Neural cell (in vitro differentiated cells): ENCODE measurements around the gene SLCO3A1.

Experiments
- EP300 ChIP-seq: fragments of 450-650 bp; conservative IDR thresholded peaks from 2 replicates; pipeline ENCODE4 v1.6.1; 2014; ENCODE audit warnings: antibody characterized with exemption, mild to moderate bottlenecking, moderate library complexity; ENCODE audit not compliant: poor library complexity, severe bottlenecking
- EZH2 ChIP-seq: fragments of 200-600, 300-800 bp; shearing (Covaris generic), sonication (generic); IDR thresholded peaks from 2 replicates; pipeline ENCODE4 v1.6.1; 2014; ENCODE audit warnings: antibody characterized with exemption, low read length, borderline replicate concordance, mild to moderate bottlenecking; ENCODE audit not compliant: insufficient read depth, poor library complexity, severe bottlenecking
- POLR2AphosphoS5 ChIP-seq: IDR thresholded peaks from 2 replicates; pipeline ENCODE4 v1.6.1; 2012
- REST ChIP-seq: IDR thresholded peaks from 2 replicates; pipeline ENCODE4 v1.6.1; 2012; ENCODE audit warnings: borderline replicate concordance
- SMC3 ChIP-seq: fragments of 450-650 bp; conservative IDR thresholded peaks from 2 replicates; pipeline ENCODE4 v1.6.1; 2014; ENCODE audit warnings: antibody characterized with exemption, mild to moderate bottlenecking, moderate library complexity; ENCODE audit not compliant: poor library complexity
- TAF1 ChIP-seq: IDR thresholded peaks from 2 replicates; pipeline ENCODE4 v1.6.1; 2012; ENCODE audit warnings: low read depth
- TF ChIP-seq, protein P1 (sequence below): fragments of 450-650 bp; IDR thresholded peaks from 2 replicates; pipeline ENCODE4 v1.5.1; 2014; ENCODE audit warnings: antibody characterized with exemption, mild to moderate bottlenecking, moderate library complexity; ENCODE audit not compliant: poor library complexity, severe bottlenecking

GRCh38 chr15:91949361-91949760 is 95.9 kb downstream of the SLCO3A1 start:
- TF ChIP-seq, protein P1, sequence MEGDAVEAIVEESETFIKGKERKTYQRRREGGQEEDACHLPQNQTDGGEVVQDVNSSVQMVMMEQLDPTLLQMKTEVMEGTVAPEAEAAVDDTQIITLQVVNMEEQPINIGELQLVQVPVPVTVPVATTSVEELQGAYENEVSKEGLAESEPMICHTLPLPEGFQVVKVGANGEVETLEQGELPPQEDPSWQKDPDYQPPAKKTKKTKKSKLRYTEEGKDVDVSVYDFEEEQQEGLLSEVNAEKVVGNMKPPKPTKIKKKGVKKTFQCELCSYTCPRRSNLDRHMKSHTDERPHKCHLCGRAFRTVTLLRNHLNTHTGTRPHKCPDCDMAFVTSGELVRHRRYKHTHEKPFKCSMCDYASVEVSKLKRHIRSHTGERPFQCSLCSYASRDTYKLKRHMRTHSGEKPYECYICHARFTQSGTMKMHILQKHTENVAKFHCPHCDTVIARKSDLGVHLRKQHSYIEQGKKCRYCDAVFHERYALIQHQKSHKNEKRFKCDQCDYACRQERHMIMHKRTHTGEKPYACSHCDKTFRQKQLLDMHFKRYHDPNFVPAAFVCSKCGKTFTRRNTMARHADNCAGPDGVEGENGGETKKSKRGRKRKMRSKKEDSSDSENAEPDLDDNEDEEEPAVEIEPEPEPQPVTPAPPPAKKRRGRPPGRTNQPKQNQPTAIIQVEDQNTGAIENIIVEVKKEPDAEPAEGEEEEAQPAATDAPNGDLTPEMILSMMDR, result no peak
- TF ChIP-seq REST (no peak), TAF1 (no peak), EZH2 (no peak), POLR2AphosphoS5 (no peak), SMC3 (no peak), EP300 (no peak)
